ENCODE data around the gene SLC22A23.

The SLC22A23 gene

DNA sequence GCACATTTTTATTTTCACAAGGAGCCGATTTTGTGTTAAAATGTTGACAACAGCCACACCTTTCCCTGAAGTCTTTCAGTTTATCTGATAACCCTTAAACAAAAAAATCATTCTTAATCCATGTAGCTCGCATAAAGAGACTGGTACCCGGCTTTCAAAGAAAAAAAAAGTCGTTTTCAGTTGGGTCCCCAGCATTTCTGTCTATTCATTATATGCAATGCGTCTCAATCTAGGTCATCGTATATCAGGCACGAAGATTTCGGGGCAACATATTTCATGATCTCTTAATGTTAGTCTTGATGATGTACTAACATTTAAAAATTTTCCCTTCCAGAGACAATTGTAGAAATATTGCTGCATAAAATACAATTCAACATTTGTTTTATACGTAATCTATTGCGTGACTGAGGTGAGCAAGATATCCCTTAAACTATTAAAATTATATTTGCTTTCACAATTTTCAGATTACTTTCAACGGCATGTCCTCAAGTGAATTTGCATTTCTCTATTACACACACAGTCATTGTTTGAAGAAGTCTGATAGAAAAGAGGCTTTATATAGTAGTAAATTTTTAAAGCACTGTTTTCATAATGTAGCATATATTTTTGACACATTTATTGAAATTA lies 226.5 kb downstream of the SLC22A23 start:
- no peak overlapping the region for H3K27ac ChIP-seq
- TF ChIP-seq, protein P1, sequence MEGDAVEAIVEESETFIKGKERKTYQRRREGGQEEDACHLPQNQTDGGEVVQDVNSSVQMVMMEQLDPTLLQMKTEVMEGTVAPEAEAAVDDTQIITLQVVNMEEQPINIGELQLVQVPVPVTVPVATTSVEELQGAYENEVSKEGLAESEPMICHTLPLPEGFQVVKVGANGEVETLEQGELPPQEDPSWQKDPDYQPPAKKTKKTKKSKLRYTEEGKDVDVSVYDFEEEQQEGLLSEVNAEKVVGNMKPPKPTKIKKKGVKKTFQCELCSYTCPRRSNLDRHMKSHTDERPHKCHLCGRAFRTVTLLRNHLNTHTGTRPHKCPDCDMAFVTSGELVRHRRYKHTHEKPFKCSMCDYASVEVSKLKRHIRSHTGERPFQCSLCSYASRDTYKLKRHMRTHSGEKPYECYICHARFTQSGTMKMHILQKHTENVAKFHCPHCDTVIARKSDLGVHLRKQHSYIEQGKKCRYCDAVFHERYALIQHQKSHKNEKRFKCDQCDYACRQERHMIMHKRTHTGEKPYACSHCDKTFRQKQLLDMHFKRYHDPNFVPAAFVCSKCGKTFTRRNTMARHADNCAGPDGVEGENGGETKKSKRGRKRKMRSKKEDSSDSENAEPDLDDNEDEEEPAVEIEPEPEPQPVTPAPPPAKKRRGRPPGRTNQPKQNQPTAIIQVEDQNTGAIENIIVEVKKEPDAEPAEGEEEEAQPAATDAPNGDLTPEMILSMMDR (conservative IDR thresholded peaks at IDR 0.05) = no peak
- TF ChIP-seq ZFX (IDR thresholded peaks at IDR 0.05) = no peak

DNA sequence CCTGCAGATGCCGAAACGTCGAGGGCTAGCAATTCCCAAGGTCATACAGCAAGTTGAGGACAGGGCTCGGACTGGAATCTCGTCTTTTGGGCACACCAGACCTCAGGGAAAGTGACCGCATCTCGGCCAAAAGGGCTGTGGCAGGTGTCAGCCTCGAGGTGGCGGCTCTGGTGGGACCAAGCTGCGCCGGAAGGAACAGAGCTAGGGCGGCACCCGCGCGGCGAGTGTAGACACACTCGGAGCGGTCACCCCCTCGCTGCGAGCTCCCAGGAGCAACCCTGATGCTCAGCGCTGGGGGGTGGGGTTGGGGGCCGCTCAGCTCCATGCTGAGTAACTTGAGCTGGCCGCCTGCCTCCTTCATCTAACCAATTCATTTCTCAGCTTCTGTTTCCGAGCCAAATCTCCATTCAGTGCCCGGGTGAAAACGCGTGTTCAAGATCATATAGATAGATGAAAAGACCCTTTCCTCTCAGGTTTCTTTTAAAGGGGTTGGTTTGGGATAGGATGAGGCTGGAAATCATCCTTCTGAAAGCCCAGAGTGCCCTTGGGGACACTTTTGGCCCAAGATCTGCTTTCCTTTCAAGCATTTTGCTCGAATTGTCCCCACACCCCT lies 227.2 kb downstream of the SLC22A23 start:
- H3K27ac ChIP-seq = no peak overlapping the region
- TF ChIP-seq ZFX (IDR thresholded peaks at IDR 0.05) = no peak
- TF ChIP-seq, protein P1 (conservative IDR thresholded peaks at IDR 0.05) = no peak

DNA sequence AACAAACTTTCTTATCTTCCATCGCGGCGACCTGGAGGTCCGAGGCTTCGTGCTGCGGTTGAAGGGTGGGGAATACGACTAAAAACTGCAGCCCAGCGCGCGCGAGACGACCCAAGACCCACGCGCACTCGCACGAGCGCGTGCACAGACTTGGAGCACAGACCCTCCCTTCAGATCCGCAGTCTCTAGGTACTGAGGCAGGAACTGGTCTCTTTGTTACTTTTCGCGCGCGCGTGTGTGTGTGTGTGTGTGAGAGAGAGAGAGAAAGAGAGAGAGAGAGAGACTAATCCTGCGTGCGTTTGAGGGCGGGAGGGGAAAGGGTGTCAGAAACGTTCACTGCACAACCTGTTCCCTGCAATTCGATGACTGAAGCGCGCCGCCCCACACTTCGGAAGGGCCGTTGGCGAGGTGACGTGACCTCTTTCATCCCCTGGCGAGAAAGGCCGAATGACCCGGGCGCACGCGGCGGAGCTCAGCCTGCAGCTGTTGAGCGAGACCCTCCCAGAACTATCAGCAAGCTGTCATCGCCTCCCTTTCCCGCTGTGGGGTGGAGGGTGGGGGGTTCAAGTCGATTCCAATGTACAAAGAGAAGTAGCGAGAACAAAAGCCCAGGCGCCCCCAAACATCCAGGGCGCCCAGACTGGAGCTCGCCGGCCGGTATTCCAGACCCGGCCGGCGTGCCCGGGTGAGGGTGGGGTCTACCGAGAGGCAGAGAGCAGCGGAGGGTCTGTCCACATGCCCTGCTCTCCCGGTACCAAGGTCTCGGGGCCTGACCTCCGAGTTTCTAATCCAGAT lies 227.9 kb downstream of the SLC22A23 start:
- no peak overlapping the region for H3K27ac ChIP-seq
- TF ChIP-seq, protein P1 (conservative IDR thresholded peaks at IDR 0.05) = no peak
- no peak for TF ChIP-seq ZFX (IDR thresholded peaks at IDR 0.05)

DNA sequence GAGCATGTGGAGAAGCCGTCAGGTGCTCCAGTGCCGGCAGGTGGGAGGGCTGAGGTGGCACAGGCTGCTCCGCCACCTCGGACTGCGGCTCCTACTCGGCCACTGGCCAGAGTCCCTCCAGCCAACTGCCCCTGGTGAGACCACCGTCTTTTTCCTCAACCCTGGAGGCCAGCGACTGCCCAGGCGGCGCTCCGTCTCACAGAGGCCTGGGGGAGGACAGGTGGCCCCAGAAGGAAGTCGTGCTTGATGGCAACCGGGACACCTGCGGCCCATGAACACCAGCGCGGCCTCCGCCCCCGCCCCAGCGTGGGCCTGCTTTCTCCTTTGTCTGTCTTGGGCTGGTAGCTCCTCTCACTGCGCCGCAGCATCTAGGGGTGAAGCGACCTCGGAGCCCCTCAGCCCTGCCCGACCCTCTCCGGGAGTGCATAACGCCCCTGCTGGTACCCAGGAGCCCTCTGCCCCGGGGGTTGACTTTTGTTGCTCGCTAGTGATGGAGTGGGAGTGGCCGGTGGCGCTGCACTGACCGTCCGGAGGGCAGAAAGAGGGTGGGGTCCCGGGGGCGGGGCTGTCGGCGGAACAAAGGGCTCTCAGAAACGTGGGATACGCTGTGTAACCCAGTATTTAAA lies 228.7 kb downstream of the SLC22A23 start:
- H3K27ac ChIP-seq = no peak overlapping the region
- TF ChIP-seq, protein P1 (conservative IDR thresholded peaks at IDR 0.05) = no peak
- no peak for TF ChIP-seq ZFX (IDR thresholded peaks at IDR 0.05)

DNA sequence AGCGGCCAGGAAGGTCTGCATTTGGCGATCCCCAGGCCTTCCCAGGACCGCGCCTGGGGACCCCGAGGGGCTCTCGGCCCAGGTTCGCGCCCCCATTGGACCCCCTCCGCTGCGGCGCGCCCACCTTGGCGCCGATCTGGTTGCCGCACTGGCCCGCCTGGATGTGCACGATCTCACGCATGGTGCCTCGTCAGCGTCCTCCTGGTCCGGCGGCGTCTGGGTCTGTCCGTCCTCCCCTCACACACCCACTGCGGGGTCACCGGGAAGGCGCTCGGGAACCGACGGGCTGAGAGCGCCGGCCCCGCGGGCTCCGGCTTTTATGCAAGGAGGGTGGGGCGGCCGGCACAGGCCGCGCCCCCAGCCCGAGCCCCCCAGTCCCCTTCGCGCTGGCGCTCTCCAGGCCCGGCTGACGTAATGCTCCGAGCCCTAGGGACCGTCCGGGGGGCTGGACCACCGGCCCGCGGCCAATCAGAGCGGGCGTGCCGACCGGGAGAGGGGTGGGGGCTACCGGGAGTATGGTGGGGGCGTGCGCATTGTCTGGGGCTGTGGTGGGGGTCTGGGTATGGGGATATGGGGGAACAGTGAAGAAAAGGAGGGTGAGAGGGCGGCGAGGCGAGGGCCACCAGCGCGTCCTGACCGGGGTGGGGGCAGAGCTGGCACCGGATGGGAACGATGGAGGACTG lies 229.3 kb downstream of the SLC22A23 start, which contains the start of gene TUBB2B:
Gene TUBB2B, minus strand, starts transcription at position 291 of the 683 bp plus-strand sequence. Its CDS starts 110 bp downstream, at position 181.
- no peak within 1 kb of the TSS for H3K27ac ChIP-seq
- TF ChIP-seq ZFX (IDR thresholded peaks at IDR 0.05) = no peak
- TF ChIP-seq, protein P1 (conservative IDR thresholded peaks at IDR 0.05) = no peak

DNA sequence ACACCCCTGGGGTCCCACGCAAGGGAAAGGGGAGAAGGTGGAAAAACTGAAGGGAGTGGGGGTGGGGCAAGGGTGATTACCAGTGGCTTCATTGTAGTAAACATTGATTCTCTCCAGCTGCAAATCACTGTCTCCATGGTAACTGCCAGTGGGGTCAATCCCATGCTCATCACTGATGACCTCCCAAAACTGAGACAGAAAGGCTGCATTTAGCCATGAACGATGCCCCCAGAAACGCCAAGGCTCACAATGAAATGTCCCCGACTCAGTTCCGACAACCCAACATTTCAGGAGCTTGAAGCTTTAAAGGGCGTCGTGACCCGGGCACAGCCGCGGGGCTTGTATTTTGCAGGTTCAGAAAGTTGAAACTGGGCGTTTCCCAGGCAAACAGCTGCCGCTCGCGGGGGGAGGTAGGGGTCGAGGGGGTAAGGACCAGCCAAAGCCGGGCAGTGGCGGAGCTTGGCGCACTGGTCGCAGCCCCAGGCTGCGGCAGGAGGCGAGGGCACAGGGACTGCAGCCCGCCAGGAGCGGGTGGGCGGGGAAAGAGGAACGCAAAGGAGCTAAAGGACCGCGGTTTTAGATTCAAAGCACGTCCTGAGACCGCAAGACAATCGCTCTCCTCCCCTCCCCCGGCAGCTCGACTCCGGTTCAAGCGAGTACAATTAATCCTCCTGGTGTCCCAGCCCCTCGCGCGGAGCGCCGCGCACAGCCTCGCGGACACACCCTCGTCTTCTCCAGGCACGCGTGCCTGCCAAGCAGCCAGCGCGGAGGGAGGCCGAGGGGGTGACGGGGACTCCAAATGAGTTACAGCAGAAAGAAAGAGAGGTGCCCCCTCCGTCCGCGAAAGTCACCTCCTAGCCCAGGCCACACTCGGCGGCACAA lies 230.1 kb downstream of the SLC22A23 start:
- no peak for TF ChIP-seq ZFX (IDR thresholded peaks at IDR 0.05)
- TF ChIP-seq, protein P1 (conservative IDR thresholded peaks at IDR 0.05) = no peak
- H3K27ac ChIP-seq = no peak overlapping the region

Measured in C4-2B (cell line).